Esophagus muscularis mucosa (tissue), 3 donors: ENCODE results near the gene MTA3.

ENCODE experiments used
- POLR2A ChIP-seq: fragments of 450-650 bp; IDR thresholded peaks from one replicate; pipeline ENCODE4 v1.6.1; 2017; ENCODE audit warnings: antibody characterized with exemption, moderate library complexity, mild to moderate bottlenecking, low read depth
- POLR2AphosphoS5 ChIP-seq, 2 donors: sonication (generic); formaldehyde crosslinking; IDR thresholded peaks; one replicate each; pipeline ENCODE4 v1.6.1; 2017; ENCODE audit warnings: antibody characterized with exemption in 2 of 2
- TF ChIP-seq, protein P1 (sequence below), 3 experiments: fragments of 200-600 bp in 2 of 3; fragments of 450-650 bp in 1 of 3; sonication (generic) in 2 of 3; IDR thresholded peaks; one replicate each; pipeline ENCODE4 v1.5.1; 2017 to 2019; ENCODE audit warnings: antibody characterized with exemption in 3 of 3, mild to moderate bottlenecking in 2 of 3, moderate library complexity in 1 of 3

DNA sequence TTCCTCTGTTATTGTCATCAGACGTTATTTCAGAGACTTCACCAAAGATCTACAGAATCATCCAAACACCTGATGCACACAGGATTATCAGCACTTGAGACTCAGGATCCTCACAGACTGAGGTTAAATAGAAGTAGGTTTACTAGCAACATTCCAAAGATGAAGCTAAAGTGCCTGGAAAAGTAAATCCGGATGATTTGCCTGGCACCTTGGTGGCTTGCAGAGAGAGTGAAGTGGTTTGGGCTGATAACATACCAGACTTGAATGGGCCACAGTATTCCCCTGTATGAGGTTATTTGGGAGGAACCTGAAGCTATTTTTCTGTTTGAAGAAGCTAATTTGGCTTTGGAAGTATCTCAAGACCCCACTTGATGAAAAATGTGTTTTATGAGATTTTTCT lies 144.5 kb downstream of the MTA3 start:
- TF ChIP-seq POLR2A: no peak
- TF ChIP-seq, protein P1, sequence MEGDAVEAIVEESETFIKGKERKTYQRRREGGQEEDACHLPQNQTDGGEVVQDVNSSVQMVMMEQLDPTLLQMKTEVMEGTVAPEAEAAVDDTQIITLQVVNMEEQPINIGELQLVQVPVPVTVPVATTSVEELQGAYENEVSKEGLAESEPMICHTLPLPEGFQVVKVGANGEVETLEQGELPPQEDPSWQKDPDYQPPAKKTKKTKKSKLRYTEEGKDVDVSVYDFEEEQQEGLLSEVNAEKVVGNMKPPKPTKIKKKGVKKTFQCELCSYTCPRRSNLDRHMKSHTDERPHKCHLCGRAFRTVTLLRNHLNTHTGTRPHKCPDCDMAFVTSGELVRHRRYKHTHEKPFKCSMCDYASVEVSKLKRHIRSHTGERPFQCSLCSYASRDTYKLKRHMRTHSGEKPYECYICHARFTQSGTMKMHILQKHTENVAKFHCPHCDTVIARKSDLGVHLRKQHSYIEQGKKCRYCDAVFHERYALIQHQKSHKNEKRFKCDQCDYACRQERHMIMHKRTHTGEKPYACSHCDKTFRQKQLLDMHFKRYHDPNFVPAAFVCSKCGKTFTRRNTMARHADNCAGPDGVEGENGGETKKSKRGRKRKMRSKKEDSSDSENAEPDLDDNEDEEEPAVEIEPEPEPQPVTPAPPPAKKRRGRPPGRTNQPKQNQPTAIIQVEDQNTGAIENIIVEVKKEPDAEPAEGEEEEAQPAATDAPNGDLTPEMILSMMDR (IDR thresholded peaks at IDR 0.05): no peak
- no peak for TF ChIP-seq POLR2AphosphoS5 (IDR thresholded peaks at IDR 0.05)
